PFSK-1 (cell line): Measurements from ENCODE around the gene FEZ2.

Experiments
- POLR2AphosphoS5 ChIP-seq: IDR thresholded peaks from 2 replicates; pipeline ENCODE4 v1.6.1; 2012; ENCODE audit warnings: low read depth, mild to moderate bottlenecking, control low read depth, low read length, moderate library complexity
- TAF1 ChIP-seq: IDR thresholded peaks from 2 replicates; pipeline ENCODE4 v1.6.1; 2012; ENCODE audit warnings: low read length, control low read depth, borderline replicate concordance; ENCODE audit not compliant: insufficient read depth

GRCh38 chr2:36587101-36587500 lies 10.9 kb downstream of the FEZ2 start:
- TF ChIP-seq TAF1 (no peak), POLR2AphosphoS5 (no peak)
